T-helper 1 cell (primary cell): ENCODE results near the gene COA3.

Experiments
- DNase-seq, 5 donors: peaks; one replicate each; pipeline ENCODE4 v3.0.0-alpha.2; 2012 to 2020

COA3 gene

GRCh38 chr17:42817866-42818265, 19.4 kb upstream of the COA3 start:
- no peak for DNase-seq

- no peak for DNase-seq
Observed at GRCh38 chr17:42814633-42815399, 16.3 kb upstream of the COA3 start.

GRCh38 chr17:42809250-42809649, 10.7 kb upstream of the COA3 start:
- no peak for DNase-seq

- DNase-seq = no peak
Observed at GRCh38 chr17:42806249-42806648, 7.7 kb upstream of the COA3 start.

GRCh38 chr17:42804918-42805367, 6.4 kb upstream of the COA3 start:
- DNase-seq = no peak

- DNase-seq = no peak
Observed at GRCh38 chr17:42803074-42803883, 4.8 kb upstream of the COA3 start.

- no peak for DNase-seq
Observed at GRCh38 chr17:42798011-42798382, 507 bp downstream of the COA3 start.

- DNase-seq = no peak
Observed at GRCh38 chr17:42797067-42798007, 1.2 kb downstream of the COA3 start.

GRCh38 chr17:42796066-42796758, 2.3 kb downstream of the COA3 start:
- no peak for DNase-seq

- no peak for DNase-seq
Observed at GRCh38 chr17:42795465-42795864, 3.0 kb downstream of the COA3 start.

GRCh38 chr17:42795061-42795460, 3.4 kb downstream of the COA3 start:
- DNase-seq = no peak

- no peak for DNase-seq
Observed at GRCh38 chr17:42792545-42792944, 6.0 kb downstream of the COA3 start.

GRCh38 chr17:42791948-42792347, 6.6 kb downstream of the COA3 start:
- no peak for DNase-seq

GRCh38 chr17:42787266-42787665, 11.2 kb downstream of the COA3 start:
- DNase-seq = no peak

- DNase-seq = no peak
Observed at GRCh38 chr17:42784811-42785592, 13.5 kb downstream of the COA3 start.

- no peak for DNase-seq
Observed at GRCh38 chr17:42784409-42784808, 14.1 kb downstream of the COA3 start.

- no peak for DNase-seq
Observed at GRCh38 chr17:42783791-42784138, 14.7 kb downstream of the COA3 start.

- no peak for DNase-seq
Observed at GRCh38 chr17:42783062-42783790, 15.3 kb downstream of the COA3 start.

GRCh38 chr17:42782166-42783061, 16.1 kb downstream of the COA3 start:
- DNase-seq = no peak

- DNase-seq = no peak
Observed at GRCh38 chr17:42781639-42782165, 16.8 kb downstream of the COA3 start.
